AG10803 (cell line): ENCODE data around the gene FXYD5.
"Not testable (repeated sequence)": the region's sequence is repeated elsewhere in the genome, so short reads cannot be mapped to it uniquely, and the experiment has no call there.

ENCODE experiments used
- DNase-seq: peaks from one replicate; pipeline ENCODE4 v3.0.0; 2010; ENCODE audit warnings: low read depth
- H3K4me3 ChIP-seq: 2 replicates; pipeline ENCODE4 v1.5.1; 2011; ENCODE audit warnings: mild to moderate bottlenecking, low read length, control low read depth
- CTCF ChIP-seq: conservative IDR thresholded peaks from 2 replicates; pipeline ENCODE4 v1.5.1; 2011; ENCODE audit warnings: mild to moderate bottlenecking, low read length, control low read depth, inconsistent platforms

The FXYD5 gene

DNA sequence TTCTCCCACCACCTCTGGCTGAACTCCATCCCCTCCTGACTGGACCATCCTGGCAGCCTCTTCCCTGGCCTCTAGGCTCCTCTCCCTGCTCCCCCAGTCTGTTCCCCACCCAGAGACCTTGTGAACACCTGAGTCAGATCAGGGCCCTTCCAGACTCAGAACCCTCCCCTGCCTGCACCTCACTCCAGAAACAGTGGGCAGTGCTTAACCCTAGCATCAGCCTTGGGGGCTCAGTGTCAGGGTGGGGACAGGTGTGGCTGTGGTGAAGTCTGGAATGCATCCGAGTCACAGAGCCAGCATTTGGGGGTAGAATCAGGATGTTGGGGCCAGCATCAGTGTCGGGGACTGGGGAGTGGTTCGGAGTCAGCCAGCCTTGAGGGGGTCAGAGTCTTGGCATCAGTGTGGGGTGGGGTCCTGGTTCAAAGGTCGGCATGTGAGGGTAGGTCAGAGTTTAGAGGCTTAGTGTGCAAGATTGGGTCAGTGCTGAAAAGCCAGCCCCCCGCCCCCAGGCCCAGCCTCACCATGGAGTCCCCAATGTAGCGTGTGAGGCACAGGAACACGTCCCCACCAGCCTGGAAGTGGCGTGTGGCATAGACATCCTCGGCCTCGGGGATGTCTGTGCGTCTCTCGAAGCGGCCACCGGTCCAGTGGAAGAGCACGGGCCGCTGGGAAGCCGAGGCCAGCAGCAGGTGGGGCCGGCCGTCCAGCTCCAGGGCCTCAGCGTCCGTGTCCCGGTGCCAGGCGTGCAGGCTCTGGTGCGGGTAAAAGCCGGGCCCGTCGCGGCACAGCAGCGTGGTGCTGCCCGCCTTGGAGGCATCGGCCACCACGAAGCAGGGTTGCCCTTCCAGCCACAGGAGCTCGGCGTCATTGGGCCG is 28.5 kb upstream of the FXYD5 start:
- no peak for DNase-seq
- no peak for TF ChIP-seq CTCF
- no peak overlapping the region for H3K4me3 ChIP-seq

- no peak overlapping the region for H3K4me3 ChIP-seq
- DNase-seq = no peak
- TF ChIP-seq CTCF = no peak
Observed at GRCh38 chr19:35126624-35126959, 27.9 kb upstream of the FXYD5 start.

- no peak for TF ChIP-seq CTCF
- no peak for DNase-seq
- H3K4me3 ChIP-seq = no peak overlapping the region
Observed at GRCh38 chr19:35127871-35128270, 26.7 kb upstream of the FXYD5 start.

GRCh38 chr19:35128398-35129057 is 26.0 kb upstream of the FXYD5 start:
- H3K4me3 ChIP-seq = no peak overlapping the region
- no peak for DNase-seq
- no peak for TF ChIP-seq CTCF

GRCh38 chr19:35129724-35130274 is 24.7 kb upstream of the FXYD5 start:
- not testable (repeated sequence) for H3K4me3 ChIP-seq, DNase-seq

DNA sequence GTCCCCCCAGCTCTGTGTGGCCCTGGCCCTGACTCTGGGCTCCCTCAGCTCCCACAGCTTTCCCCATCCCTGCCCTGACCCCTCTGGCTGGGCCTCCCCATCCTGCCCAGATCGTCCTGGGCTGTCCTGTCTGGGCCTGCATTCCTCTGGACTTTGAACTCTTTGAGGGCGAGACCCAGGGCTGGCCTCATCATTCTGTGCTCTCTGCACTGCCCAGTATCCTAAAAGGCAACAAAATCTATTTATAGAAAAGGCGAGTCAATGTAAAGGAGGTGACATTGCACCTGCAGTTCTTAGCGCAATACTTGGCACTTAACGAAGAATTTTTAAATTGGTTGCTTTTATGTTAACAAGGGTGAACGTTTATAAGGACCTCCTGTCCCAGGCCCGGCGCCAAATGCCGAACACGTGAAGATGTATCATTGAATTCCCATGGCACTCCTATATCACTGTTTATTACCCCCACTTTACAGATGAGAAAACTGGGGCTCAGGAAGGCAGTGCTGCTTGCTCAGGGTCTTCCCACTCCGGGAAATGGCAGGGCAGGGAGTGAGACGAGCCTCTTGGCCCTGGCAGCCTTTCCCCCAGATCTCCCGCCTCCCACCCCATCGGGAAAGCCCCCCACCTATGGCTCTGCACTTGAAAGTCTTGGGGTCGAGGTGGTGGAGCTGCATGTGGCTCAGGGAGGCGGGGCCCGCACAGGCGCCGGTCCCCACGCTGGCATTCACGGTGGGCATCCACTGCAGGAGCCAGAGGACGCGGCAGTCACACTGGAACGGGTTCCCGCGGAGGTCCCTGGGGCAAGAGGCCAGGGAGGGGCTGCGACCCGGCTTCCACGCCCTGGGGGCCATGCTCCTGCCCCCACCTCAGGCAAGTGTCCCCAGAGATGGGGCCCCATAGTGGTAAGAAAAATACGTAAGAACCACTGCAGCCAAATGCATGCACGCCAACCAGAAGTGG is 23.5 kb upstream of the FXYD5 start:
- TF ChIP-seq CTCF = no peak
- DNase-seq = no peak
- no peak overlapping the region for H3K4me3 ChIP-seq

- DNase-seq = no peak
- no peak for TF ChIP-seq CTCF
- no peak overlapping the region for H3K4me3 ChIP-seq
Observed at GRCh38 chr19:35132254-35132653, 22.3 kb upstream of the FXYD5 start.
